Subcutaneous abdominal adipose tissue (tissue), 5 donors: ENCODE results near the gene ZEB1.

Source experiments
- H3K27ac ChIP-seq: one replicate; pipeline ENCODE4 v1.7.0; 2013; ENCODE audit warnings: low read depth, mild to moderate bottlenecking, inconsistent platforms, low read length, moderate library complexity
- H3K27me3 ChIP-seq, 5 donors: one replicate each; pipeline ENCODE4 v1.7.0; 2013; ENCODE audit warnings: low read length in 5 of 5, inconsistent platforms in 1 of 5; ENCODE audit not compliant: control insufficient read depth in 5 of 5, insufficient read depth in 4 of 5
- H3K36me3 ChIP-seq, 5 donors: one replicate each; pipeline ENCODE4 v1.7.0; 2013; ENCODE audit warnings: low read length in 5 of 5; ENCODE audit not compliant: control insufficient read depth in 5 of 5, insufficient read depth in 5 of 5
- H3K4me1 ChIP-seq, 5 donors: one replicate each; pipeline ENCODE4 v1.7.0; 2013; ENCODE audit warnings: low read length in 5 of 5, mild to moderate bottlenecking in 3 of 5, moderate library complexity in 1 of 5; ENCODE audit not compliant: control insufficient read depth in 5 of 5, insufficient read depth in 5 of 5
- H3K4me3 ChIP-seq, 5 donors: one replicate each; pipeline ENCODE4 v1.7.0; 2013; ENCODE audit warnings: low read length in 5 of 5, low read depth in 1 of 5
- H3K9ac ChIP-seq, 5 donors: one replicate each; pipeline ENCODE4 v1.7.0; 2013; ENCODE audit warnings: low read length in 5 of 5, mild to moderate bottlenecking in 4 of 5, moderate library complexity in 3 of 5
- H3K9me3 ChIP-seq, 5 donors: one replicate each; pipeline ENCODE4 v1.7.0; 2013; ENCODE audit warnings: low read length in 5 of 5; ENCODE audit not compliant: control insufficient read depth in 5 of 5
- donor health status: healthy.
- donor health status: healthy.
- donor health status: healthy.
- donor health status: healthy.
- donor health status: healthy.

ZEB1 gene

GRCh38 chr10:31317652-31318381 lies 1.2 kb upstream of the ZEB1 start:
- H3K4me1 ChIP-seq = peaks cover 0 to 52% (median 44%) of the 10 kb centered on the region in 5 donors
- peak overlapping the region in 4 of 5 donors; percentile 77 to 89 (median 82) for H3K9ac ChIP-seq
- H3K36me3 ChIP-seq = no peaks in the 10 kb centered on the region
- H3K27ac ChIP-seq = peak overlapping the region; percentile 89
- H3K9me3 ChIP-seq = no peaks in the 10 kb centered on the region
- H3K27me3 ChIP-seq = no peaks in the 10 kb centered on the region
- peak overlapping the region; percentile 27 to 92 (median 90) for H3K4me3 ChIP-seq

DNA sequence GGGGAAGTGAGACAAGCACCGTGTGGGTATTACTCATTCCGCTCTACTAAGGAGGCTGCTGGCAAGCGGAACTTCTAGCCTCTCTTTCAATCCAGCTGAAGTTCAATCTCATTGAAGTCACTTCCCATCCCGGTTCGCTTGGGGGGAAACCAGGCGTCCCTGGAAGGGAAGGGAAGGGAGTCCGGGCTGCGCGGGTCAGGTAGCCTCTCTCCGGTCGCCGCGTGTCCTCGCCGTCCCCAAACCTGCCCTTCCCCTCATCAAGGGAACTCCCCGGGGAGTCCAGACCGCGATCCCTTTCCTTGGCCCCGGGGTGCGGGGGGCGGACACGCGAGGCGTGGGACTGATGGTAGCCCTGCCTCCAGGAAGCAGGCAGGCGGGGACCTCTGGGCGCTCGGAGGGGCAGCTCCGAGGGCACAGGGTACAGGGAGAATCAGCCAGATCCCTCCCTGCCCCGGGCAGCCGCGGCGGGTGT lies 598 bp upstream of the ZEB1 start:
- Histone ChIP-seq H3K36me3 (no peaks in the 10 kb centered on the region), H3K27ac (peak overlapping the region; percentile 89), H3K9ac (peak overlapping the region in 4 of 5 donors; percentile 77 to 89 (median 82)), H3K27me3 (no peaks in the 10 kb centered on the region), H3K4me3 (peak overlapping the region; percentile 89 to 93 (median 92)), H3K9me3 (no peaks in the 10 kb centered on the region), H3K4me1 (peaks cover 0 to 52% (median 46%) of the 10 kb centered on the region in 5 donors)

- H3K36me3 ChIP-seq = no peaks in the 10 kb centered on the region
- peaks cover 0 to 42% (median 39%) of the 10 kb centered on the region in 5 donors for H3K4me1 ChIP-seq
- peak overlapping the region; percentile 89 for H3K27ac ChIP-seq
- peak overlapping the region; percentile 89 to 98 (median 92) for H3K4me3 ChIP-seq
- H3K9me3 ChIP-seq = no peaks in the 10 kb centered on the region
- no peaks in the 10 kb centered on the region for H3K27me3 ChIP-seq
- H3K9ac ChIP-seq = peak overlapping the region in 4 of 5 donors; percentile 71 to 85 (median 76)
These were observed 860 bp downstream of the ZEB1 start for GRCh38 chr10:31319602-31320549.

DNA sequence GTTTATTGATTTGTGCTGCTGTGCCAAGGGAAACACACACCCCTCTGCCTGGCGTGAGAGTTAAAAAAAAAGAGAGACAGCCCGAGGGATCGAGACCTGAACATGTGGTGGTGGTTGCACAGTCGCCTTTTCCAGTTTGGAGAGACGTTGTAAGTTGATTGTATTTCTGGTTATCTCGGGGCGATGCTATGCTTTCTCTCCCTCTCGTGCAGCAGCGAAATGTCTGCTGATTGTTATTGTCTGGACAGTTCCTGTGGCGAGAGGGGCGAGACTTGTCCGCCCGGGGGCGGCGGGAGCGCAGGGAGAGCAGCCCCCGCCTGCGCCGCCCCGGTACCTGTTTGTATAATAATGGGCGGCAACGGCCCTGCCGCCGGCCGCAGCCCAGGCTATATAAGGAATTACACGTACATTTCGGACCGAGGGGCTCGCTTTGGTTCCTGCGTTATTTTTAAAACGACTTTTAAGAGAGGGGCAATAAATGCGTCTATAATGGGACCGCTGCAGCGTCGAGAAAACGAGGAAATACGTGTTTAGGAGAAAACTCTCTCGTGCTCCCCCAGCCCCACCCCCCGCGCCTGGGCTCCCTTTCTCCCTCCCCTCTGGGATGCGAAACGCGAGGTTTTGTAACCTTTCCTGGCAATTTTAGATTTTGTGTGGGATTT lies 1.7 kb downstream of the ZEB1 start:
- Histone ChIP-seq H3K4me3 (peak overlapping the region; percentile 86 to 98 (median 92)), H3K9me3 (no peaks in the 10 kb centered on the region), H3K27me3 (no peaks in the 10 kb centered on the region), H3K4me1 (peaks cover 0 to 36% (median 33%) of the 10 kb centered on the region in 5 donors), H3K27ac (peak overlapping the region; percentile 71), H3K36me3 (no peaks in the 10 kb centered on the region), H3K9ac (peak overlapping the region; percentile 44 to 80 (median 62))

GRCh38 chr10:31321396-31321941 lies 2.5 kb downstream of the ZEB1 start:
- H3K27ac ChIP-seq = peak overlapping the region; percentile 71
- H3K4me3 ChIP-seq = peak overlapping the region; percentile 86 to 98 (median 92)
- peak overlapping the region in 3 of 5 donors; percentile 51 to 80 (median 62) for H3K9ac ChIP-seq
- H3K27me3 ChIP-seq = no peaks in the 10 kb centered on the region
- no peaks in the 10 kb centered on the region for H3K9me3 ChIP-seq
- H3K4me1 ChIP-seq = peaks cover 0 to 41% (median 36%) of the 10 kb centered on the region in 5 donors
- H3K36me3 ChIP-seq = no peaks in the 10 kb centered on the region

DNA sequence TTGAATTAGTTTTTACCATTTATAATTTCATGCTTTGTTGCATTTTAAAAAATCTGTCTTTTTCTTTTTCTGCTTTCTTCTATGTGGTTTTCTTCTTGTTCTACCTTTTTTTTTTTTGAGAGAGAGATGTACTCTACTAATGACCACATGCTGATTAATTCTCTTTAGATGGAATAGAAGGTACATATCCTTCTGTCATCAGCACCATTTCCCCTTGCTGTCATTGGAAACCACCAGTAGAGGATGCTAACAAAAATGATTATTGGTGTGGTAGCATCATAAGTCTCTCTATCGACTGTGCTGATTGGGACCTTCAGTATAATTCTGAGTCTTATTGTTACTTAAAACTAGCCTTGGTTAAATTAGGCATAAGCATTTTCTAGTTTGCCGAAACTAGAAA lies 3.6 kb downstream of the ZEB1 start:
- Histone ChIP-seq H3K27ac (no peak overlapping the region), H3K9ac (peak overlapping the region in 1 of 5 donors; percentile 46), H3K4me1 (peaks cover 0 to 42% (median 38%) of the 10 kb centered on the region in 5 donors), H3K36me3 (no peaks in the 10 kb centered on the region), H3K27me3 (no peaks in the 10 kb centered on the region), H3K4me3 (peak overlapping the region in 2 of 5 donors; percentile 86 to 92), H3K9me3 (no peaks in the 10 kb centered on the region)

DNA sequence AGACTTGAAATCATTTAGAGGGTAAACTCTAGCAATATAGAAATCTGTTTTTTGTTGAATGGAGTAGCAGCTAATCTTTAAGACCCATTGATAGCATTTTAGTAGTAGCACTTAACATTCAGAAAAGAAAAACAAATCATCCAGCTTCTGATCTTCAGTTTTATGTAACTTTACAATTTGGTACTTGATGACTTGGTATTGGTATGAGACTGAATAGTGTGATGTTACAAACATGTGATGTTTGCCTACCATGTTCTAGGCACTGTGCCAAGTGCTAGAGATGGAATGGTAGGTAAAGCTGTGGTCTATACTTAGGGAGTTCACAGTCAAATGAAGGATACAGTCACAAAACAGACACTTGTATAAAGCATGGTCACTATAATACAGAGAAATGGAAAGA lies 21.3 kb downstream of the ZEB1 start:
- H3K36me3 ChIP-seq = peaks cover 0 to 3% (median 0%) of the 10 kb centered on the region in 5 donors
- H3K27ac ChIP-seq = no peak overlapping the region
- no peaks in the 10 kb centered on the region for H3K27me3 ChIP-seq
- no peaks in the 10 kb centered on the region for H3K9me3 ChIP-seq
- H3K4me3 ChIP-seq = no peak overlapping the region
- peaks cover 0 to 20% (median 9%) of the 10 kb centered on the region in 5 donors for H3K4me1 ChIP-seq
- no peak overlapping the region for H3K9ac ChIP-seq

DNA sequence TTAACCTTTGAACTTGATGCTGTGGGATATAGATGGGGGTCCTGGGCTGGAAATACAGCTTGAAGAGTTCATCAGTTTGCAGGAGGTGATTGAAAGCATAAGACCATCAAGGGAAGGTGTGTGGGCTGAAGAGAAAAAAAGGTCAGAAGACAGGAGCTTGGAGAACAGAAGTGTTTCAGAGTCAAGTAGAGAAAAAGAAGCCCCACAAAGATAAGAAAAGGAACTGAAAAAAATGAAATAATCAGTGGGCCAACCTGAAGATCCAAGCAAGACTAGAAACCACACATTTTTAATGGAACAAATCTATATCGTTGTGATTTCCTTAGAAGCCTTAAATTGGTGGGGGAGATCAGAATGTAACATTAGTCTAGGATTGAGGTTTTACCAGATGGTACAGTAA lies 22.5 kb downstream of the ZEB1 start:
- Histone ChIP-seq H3K4me1 (peaks cover 0 to 30% (median 9%) of the 10 kb centered on the region in 5 donors), H3K4me3 (no peak overlapping the region), H3K27me3 (no peaks in the 10 kb centered on the region), H3K9me3 (no peaks in the 10 kb centered on the region), H3K27ac (no peak overlapping the region), H3K36me3 (peaks cover 0 to 3% (median 0%) of the 10 kb centered on the region in 5 donors), H3K9ac (no peak overlapping the region)

- no peaks in the 10 kb centered on the region for H3K27me3 ChIP-seq
- peaks cover 0 to 3% (median 0%) of the 10 kb centered on the region in 5 donors for H3K36me3 ChIP-seq
- H3K4me3 ChIP-seq = no peak overlapping the region
- H3K27ac ChIP-seq = peak overlapping the region; percentile 13
- no peaks in the 10 kb centered on the region for H3K9me3 ChIP-seq
- H3K9ac ChIP-seq = peak overlapping the region in 1 of 5 donors; percentile 78
- H3K4me1 ChIP-seq = peaks cover 0 to 32% (median 10%) of the 10 kb centered on the region in 5 donors
These were observed 24.0 kb downstream of the ZEB1 start for GRCh38 chr10:31343009-31343408.
